Measurements from ENCODE around the gene RIN2. TPM values are rescaled to one million over a fixed set of nuclear protein-coding genes. Genes with fewer than 3 reads are reported as not detected.

RIN2 gene
- total RNA-seq, 4 donors from 2014 or later, result 60.9 to 88.3 (median 83.2) TPM

- intact Hi-C loops (cut with DNase I; ENCODE audit: low total_unique reads), result loop anchor here (10.0 kb wide), 2 partner anchors 91 to 209 kb away; no protein-coding TSS in a partner anchor
- DNase-seq (ENCODE audit: low spot score in 2 of 2), result no peak
- WGBS, 2 donors, result 38 to 43% methylated on average over 5 of the region's 5 CpGs
- TF ChIP-seq CTCF (IDR thresholded peaks at IDR 0.05) (no peak), POLR2A (IDR thresholded peaks at IDR 0.05) (no peak)
- no peak overlapping the region for H3K4me3 ChIP-seq (ENCODE audit: low read depth, poor library complexity, severe bottlenecking)
Measured at GRCh38 chr20:19785173-19785982, 27.3 kb downstream of the RIN2 start.

GRCh38 chr20:19785983-19786285, 27.9 kb downstream of the RIN2 start:
- 94 to 98% methylated on average over 1 of the region's 1 CpG for WGBS, 2 donors
- intact Hi-C loops (cut with DNase I; ENCODE audit: low total_unique reads), result loop anchor here (10.0 kb wide), 2 partner anchors 91 to 209 kb away; no protein-coding TSS in a partner anchor
- no peak overlapping the region for H3K4me3 ChIP-seq (ENCODE audit: low read depth, poor library complexity, severe bottlenecking)
- DNase-seq (ENCODE audit: low spot score in 2 of 2), result no peak
- TF ChIP-seq POLR2A (IDR thresholded peaks at IDR 0.05) (no peak), CTCF (IDR thresholded peaks at IDR 0.05) (no peak)

- DNase-seq (ENCODE audit: low spot score in 2 of 2), result peak in 1 of 2 donors; percentile 47
- TF ChIP-seq POLR2A (IDR thresholded peaks at IDR 0.05) (no peak), CTCF (IDR thresholded peaks at IDR 0.05) (no peak)
- intact Hi-C loops (cut with DNase I; ENCODE audit: low total_unique reads), result loop anchor here (10.0 kb wide), 2 partner anchors 92 to 208 kb away; no protein-coding TSS in a partner anchor
- H3K4me3 ChIP-seq (ENCODE audit: low read depth, poor library complexity, severe bottlenecking), result no peak overlapping the region
- WGBS, 2 donors, result 15 to 17% methylated on average over 5 of the region's 5 CpGs
Measured at GRCh38 chr20:19786311-19786710, 28.3 kb downstream of the RIN2 start.

- no peak for DNase-seq (ENCODE audit: low spot score in 2 of 2)
- 93 to 96% methylated on average over 3 of the region's 3 CpGs for WGBS, 2 donors
- no peak for TF ChIP-seq POLR2A (IDR thresholded peaks at IDR 0.05)
- no peak for TF ChIP-seq CTCF (IDR thresholded peaks at IDR 0.05)
- intact Hi-C loops (cut with DNase I; ENCODE audit: low total_unique reads), result loop anchor here (10.0 kb wide), 2 partner anchors 93 to 207 kb away; no protein-coding TSS in a partner anchor
- H3K4me3 ChIP-seq (ENCODE audit: low read depth, poor library complexity, severe bottlenecking), result no peak overlapping the region
Measured at GRCh38 chr20:19787366-19787765, 29.3 kb downstream of the RIN2 start.

- DNase-seq (ENCODE audit: low spot score in 2 of 2), result no peak
- 91 to 96% methylated on average over 5 of the region's 5 CpGs for WGBS, 2 donors
- H3K4me3 ChIP-seq (ENCODE audit: low read depth, poor library complexity, severe bottlenecking), result no peak overlapping the region
- intact Hi-C loops (cut with DNase I; ENCODE audit: low total_unique reads), result loop anchor here (10.0 kb wide), 2 partner anchors 94 to 206 kb away; no protein-coding TSS in a partner anchor
- TF ChIP-seq POLR2A (IDR thresholded peaks at IDR 0.05) (no peak), CTCF (IDR thresholded peaks at IDR 0.05) (no peak)
Measured at GRCh38 chr20:19789009-19789408, 31.0 kb downstream of the RIN2 start.
